ENCODE results near the gene CLCN2. TPM values are rescaled to one million over a fixed set of nuclear protein-coding genes. Genes with fewer than 3 reads are reported as not detected.

The CLCN2 gene
- polyA plus RNA-seq, 2 of the 4 experiments (the other 2 are of a cell fraction) = 2.2 to 5.4 TPM

DNA sequence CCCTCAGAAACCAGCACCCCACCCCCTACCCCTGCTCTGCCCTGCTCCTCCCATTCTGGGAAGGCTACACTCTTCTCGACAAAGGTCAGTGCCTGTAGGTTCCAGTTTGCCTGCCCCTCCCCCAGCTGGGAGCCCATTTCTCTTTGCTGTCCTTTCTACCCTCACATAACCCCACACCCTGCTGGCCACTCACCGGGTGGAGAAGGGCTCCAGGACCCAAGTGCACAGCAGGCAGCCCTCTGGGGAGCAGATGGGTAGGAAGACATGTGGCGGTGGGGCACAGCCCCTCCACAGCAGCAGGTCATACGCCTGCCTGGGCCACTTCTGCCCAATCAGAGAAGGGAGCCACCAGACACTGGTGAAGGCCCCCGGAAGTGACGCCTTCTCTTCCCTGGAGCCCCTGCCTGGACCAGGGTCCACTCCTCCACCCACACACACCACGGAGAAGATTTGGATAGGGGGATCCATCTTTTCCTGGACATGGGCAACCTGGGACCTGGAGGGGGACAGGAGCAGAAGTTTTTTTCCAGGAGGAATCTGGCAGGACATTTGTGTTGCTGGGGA lies 16.6 kb upstream of the CLCN2 start, which contains the start of gene THPO:
Gene THPO, minus strand, starts transcription at position 326 of the 564 bp plus-strand sequence. CDS start 1,948 bp downstream, outside the sequence.
- WGBS (ENCODE audit: missing lambda C conversion rate) = 36% methylated on average over 3 of the region's 7 CpGs
- Histone ChIP-seq H3K4me3 (no peak within 1 kb of the TSS), H3K27ac (no peak within 1 kb of the TSS), H3K9me3 (no peaks in the 10 kb centered on the region), H3K4me1 (0 out of 3 replicates have a peak, but pooled peaks cover 4% of the 10 kb centered on the region), H3K4me2 (no peak within 1 kb of the TSS)
- POLR2A ChIA-PET = no interaction called here
- TF ChIP-seq EHF (CRISPR knock-in tag; IDR thresholded peaks at IDR 0.05) (no peak), JUNB (IDR thresholded peaks at IDR 0.05) (no peak), RCOR1 (IDR thresholded peaks at IDR 0.05; ENCODE audit: low read depth, low read length) (no peak), NPAS2 (CRISPR knock-in tag; IDR thresholded peaks at IDR 0.05; ENCODE audit: borderline replicate concordance) (no peak), SREBF2 (IDR thresholded peaks at IDR 0.05) (no peak), CHD4 (IDR thresholded peaks at IDR 0.05; ENCODE audit: borderline replicate concordance) (no peak), FOSB (CRISPR knock-in tag; IDR thresholded peaks at IDR 0.05) (no peak), POLR2AphosphoS2 (conservative IDR thresholded peaks at IDR 0.05; ENCODE audit: low read length) (no peak), CBX8 (IDR thresholded peaks at IDR 0.05) (no peak), HOXB13 (CRISPR knock-in tag; IDR thresholded peaks at IDR 0.05; ENCODE audit: low read depth) (no peak)
- TF ChIP-seq, protein P1, sequence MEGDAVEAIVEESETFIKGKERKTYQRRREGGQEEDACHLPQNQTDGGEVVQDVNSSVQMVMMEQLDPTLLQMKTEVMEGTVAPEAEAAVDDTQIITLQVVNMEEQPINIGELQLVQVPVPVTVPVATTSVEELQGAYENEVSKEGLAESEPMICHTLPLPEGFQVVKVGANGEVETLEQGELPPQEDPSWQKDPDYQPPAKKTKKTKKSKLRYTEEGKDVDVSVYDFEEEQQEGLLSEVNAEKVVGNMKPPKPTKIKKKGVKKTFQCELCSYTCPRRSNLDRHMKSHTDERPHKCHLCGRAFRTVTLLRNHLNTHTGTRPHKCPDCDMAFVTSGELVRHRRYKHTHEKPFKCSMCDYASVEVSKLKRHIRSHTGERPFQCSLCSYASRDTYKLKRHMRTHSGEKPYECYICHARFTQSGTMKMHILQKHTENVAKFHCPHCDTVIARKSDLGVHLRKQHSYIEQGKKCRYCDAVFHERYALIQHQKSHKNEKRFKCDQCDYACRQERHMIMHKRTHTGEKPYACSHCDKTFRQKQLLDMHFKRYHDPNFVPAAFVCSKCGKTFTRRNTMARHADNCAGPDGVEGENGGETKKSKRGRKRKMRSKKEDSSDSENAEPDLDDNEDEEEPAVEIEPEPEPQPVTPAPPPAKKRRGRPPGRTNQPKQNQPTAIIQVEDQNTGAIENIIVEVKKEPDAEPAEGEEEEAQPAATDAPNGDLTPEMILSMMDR (IDR thresholded peaks at IDR 0.05) = no peak
- TF ChIP-seq, protein P2, sequence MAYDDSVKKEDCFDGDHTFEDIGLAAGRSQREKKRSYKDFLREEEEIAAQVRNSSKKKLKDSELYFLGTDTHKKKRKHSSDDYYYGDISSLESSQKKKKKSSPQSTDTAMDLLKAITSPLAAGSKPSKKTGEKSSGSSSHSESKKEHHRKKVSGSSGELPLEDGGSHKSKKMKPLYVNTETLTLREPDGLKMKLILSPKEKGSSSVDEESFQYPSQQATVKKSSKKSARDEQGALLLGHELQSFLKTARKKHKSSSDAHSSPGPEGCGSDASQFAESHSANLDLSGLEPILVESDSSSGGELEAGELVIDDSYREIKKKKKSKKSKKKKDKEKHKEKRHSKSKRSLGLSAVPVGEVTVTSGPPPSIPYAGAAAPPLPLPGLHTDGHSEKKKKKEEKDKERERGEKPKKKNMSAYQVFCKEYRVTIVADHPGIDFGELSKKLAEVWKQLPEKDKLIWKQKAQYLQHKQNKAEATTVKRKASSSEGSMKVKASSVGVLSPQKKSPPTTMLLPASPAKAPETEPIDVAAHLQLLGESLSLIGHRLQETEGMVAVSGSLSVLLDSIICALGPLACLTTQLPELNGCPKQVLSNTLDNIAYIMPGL (CRISPR knock-in tag; IDR thresholded peaks at IDR 0.05; ENCODE audit: borderline replicate concordance) = no peak
- TF ChIP-seq, protein P3, sequence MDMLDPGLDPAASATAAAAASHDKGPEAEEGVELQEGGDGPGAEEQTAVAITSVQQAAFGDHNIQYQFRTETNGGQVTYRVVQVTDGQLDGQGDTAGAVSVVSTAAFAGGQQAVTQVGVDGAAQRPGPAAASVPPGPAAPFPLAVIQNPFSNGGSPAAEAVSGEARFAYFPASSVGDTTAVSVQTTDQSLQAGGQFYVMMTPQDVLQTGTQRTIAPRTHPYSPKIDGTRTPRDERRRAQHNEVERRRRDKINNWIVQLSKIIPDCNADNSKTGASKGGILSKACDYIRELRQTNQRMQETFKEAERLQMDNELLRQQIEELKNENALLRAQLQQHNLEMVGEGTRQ (IDR thresholded peaks at IDR 0.05) = no peak
- DNase-seq (ENCODE audit: low read depth in 1 of 2, low spot score in 1 of 2) (no peak), FAIRE-seq (no peak), ATAC-seq (no peak; a peak in 1 of 6 replicates)
- CTCF ChIA-PET = interaction anchor here (0.6 to 13.6 kb wide), 6 partner anchors 10 to 163 kb away, joined by 3 to 171 read pairs (median 3); no protein-coding TSS in a partner anchor

DNA sequence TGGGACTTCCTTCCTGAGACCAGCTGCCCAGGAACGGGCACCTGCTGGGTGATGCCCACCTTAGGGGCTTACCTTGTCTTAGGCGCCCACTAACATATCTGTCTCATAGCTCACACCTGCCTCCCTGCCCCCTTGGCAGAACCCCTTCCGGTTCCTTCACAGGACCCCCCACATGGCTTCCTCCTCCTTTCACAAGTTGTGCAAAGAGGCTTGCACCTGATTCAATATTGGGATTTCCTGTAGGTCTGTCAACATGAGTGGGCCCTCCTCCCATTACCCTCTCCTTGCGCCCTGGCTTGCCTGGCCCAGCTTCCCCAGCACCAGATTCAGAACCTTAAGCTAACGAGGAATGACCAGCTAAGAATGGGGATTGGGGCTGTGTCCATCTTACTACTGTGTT lies 16.0 kb upstream of the CLCN2 start:
- Histone ChIP-seq H3K4me2 (no peak overlapping the region), H3K4me1 (0 out of 3 replicates have a peak, but pooled peaks cover 4% of the 10 kb centered on the region), H3K9me3 (no peaks in the 10 kb centered on the region), H3K4me3 (no peak overlapping the region), H3K27ac (no peak overlapping the region)
- ChIA-PET CTCF (interaction anchor here (0.6 to 13.6 kb wide), 4 partner anchors 14 to 164 kb away, joined by 3 to 171 read pairs (median 5); no protein-coding TSS in a partner anchor), POLR2A (no interaction called here)
- DNase-seq (ENCODE audit: low read depth in 1 of 2, low spot score in 1 of 2) = no peak
- FAIRE-seq = no peak
- ATAC-seq = no peak
- no peak for TF ChIP-seq BHLHE40 (IDR thresholded peaks at IDR 0.05; ENCODE audit: low read depth, low read length)
- TF ChIP-seq KDM1A (IDR thresholded peaks at IDR 0.05; ENCODE audit: low read depth) = no peak
- TF ChIP-seq, protein P1 (IDR thresholded peaks at IDR 0.05) = no peak
- TF ChIP-seq, protein P3 (IDR thresholded peaks at IDR 0.05) = no peak
- TF ChIP-seq HEYL (CRISPR knock-in tag; IDR thresholded peaks at IDR 0.05) = no peak
- no peak for TF ChIP-seq CHD4 (IDR thresholded peaks at IDR 0.05; ENCODE audit: borderline replicate concordance)
- TF ChIP-seq EHF (CRISPR knock-in tag; IDR thresholded peaks at IDR 0.05) = no peak
- no peak for TF ChIP-seq RNF2 (IDR thresholded peaks at IDR 0.05; ENCODE audit: borderline replicate concordance, low read depth)
- no peak for TF ChIP-seq HOXB13 (CRISPR knock-in tag; IDR thresholded peaks at IDR 0.05; ENCODE audit: low read depth)
- TF ChIP-seq, protein P4, sequence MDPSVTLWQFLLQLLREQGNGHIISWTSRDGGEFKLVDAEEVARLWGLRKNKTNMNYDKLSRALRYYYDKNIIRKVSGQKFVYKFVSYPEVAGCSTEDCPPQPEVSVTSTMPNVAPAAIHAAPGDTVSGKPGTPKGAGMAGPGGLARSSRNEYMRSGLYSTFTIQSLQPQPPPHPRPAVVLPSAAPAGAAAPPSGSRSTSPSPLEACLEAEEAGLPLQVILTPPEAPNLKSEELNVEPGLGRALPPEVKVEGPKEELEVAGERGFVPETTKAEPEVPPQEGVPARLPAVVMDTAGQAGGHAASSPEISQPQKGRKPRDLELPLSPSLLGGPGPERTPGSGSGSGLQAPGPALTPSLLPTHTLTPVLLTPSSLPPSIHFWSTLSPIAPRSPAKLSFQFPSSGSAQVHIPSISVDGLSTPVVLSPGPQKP (IDR thresholded peaks at IDR 0.05; ENCODE audit: low read depth, low read length) = no peak
- TF ChIP-seq RCOR1 (IDR thresholded peaks at IDR 0.05; ENCODE audit: low read depth, low read length) = no peak
- TF ChIP-seq, protein P5, sequence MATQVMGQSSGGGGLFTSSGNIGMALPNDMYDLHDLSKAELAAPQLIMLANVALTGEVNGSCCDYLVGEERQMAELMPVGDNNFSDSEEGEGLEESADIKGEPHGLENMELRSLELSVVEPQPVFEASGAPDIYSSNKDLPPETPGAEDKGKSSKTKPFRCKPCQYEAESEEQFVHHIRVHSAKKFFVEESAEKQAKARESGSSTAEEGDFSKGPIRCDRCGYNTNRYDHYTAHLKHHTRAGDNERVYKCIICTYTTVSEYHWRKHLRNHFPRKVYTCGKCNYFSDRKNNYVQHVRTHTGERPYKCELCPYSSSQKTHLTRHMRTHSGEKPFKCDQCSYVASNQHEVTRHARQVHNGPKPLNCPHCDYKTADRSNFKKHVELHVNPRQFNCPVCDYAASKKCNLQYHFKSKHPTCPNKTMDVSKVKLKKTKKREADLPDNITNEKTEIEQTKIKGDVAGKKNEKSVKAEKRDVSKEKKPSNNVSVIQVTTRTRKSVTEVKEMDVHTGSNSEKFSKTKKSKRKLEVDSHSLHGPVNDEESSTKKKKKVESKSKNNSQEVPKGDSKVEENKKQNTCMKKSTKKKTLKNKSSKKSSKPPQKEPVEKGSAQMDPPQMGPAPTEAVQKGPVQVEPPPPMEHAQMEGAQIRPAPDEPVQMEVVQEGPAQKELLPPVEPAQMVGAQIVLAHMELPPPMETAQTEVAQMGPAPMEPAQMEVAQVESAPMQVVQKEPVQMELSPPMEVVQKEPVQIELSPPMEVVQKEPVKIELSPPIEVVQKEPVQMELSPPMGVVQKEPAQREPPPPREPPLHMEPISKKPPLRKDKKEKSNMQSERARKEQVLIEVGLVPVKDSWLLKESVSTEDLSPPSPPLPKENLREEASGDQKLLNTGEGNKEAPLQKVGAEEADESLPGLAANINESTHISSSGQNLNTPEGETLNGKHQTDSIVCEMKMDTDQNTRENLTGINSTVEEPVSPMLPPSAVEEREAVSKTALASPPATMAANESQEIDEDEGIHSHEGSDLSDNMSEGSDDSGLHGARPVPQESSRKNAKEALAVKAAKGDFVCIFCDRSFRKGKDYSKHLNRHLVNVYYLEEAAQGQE (IDR thresholded peaks at IDR 0.05) = no peak
- TF ChIP-seq HOXA7 (CRISPR knock-in tag; IDR thresholded peaks at IDR 0.05) = no peak
- no peak for TF ChIP-seq HDAC2 (IDR thresholded peaks at IDR 0.05)
- WGBS (ENCODE audit: missing lambda C conversion rate) = 77% methylated on average over 5 of the region's 5 CpGs

Measured in A549 (cell line).